ENCODE measurements around the gene SSPN. TPM values are rescaled to one million over a fixed set of nuclear protein-coding genes. Genes with fewer than 3 reads are reported as not detected.

Gene SSPN
- total RNA-seq, 1 experiment from 2014 or later: 1.8 TPM

DNA sequence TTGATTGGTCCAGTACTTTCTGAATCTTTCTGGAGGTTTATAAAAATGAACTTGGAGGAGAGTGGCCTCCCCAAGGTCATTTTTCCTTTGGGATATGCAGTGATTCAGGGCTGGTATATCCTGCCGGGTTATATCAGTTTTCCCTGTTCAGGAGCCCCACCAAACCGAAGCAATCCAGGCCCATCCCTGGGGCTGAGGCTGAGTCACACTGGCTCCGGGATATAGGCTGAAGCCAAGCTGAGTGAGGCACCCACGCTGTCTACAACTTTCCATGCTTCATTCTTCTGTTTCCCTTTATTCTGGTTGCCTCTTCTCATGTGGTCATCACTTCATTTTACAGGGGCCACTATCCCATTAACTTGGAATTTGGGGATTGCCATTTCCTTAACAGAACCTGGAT lies 3.4 kb downstream of the SSPN start:
- Mint-ChIP-seq H3K4me3 (no peak overlapping the region), H3K27me3 (ENCODE audit: low read depth) (peaks cover 36% of the 10 kb centered on the region), H3K9me3 (no peaks in the 10 kb centered on the region), H3K27ac (no peak overlapping the region), H3K36me3 (no peaks in the 10 kb centered on the region), H3K4me1 (peaks cover 14% of the 10 kb centered on the region)
- ChIA-PET POLR2A (no interaction called here), CTCF (no interaction called here)
- TF ChIP-seq, protein P1, sequence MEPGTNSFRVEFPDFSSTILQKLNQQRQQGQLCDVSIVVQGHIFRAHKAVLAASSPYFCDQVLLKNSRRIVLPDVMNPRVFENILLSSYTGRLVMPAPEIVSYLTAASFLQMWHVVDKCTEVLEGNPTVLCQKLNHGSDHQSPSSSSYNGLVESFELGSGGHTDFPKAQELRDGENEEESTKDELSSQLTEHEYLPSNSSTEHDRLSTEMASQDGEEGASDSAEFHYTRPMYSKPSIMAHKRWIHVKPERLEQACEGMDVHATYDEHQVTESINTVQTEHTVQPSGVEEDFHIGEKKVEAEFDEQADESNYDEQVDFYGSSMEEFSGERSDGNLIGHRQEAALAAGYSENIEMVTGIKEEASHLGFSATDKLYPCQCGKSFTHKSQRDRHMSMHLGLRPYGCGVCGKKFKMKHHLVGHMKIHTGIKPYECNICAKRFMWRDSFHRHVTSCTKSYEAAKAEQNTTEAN (CRISPR knock-in tag; IDR thresholded peaks at IDR 0.05): no peak
- TF ChIP-seq FOXK1 (CRISPR knock-in tag; IDR thresholded peaks at IDR 0.05) (no peak), ATF1 (CRISPR knock-in tag; IDR thresholded peaks at IDR 0.05) (no peak), ZNF281 (CRISPR knock-in tag; IDR thresholded peaks at IDR 0.05) (no peak), ZNF121 (CRISPR knock-in tag; IDR thresholded peaks at IDR 0.05) (no peak), HMGXB4 (CRISPR knock-in tag; IDR thresholded peaks at IDR 0.05) (no peak), E2F1 (CRISPR knock-in tag; IDR thresholded peaks at IDR 0.05) (no peak), SMAD3 (CRISPR knock-in tag; IDR thresholded peaks at IDR 0.05; ENCODE audit: borderline replicate concordance) (no peak), NFE2L1 (CRISPR knock-in tag; IDR thresholded peaks at IDR 0.05) (no peak), SMAD4 (CRISPR knock-in tag; IDR thresholded peaks at IDR 0.05) (no peak), PRRX2 (CRISPR knock-in tag; IDR thresholded peaks at IDR 0.05) (no peak), KAT7 (CRISPR knock-in tag; IDR thresholded peaks at IDR 0.05; ENCODE audit: borderline replicate concordance) (no peak), ZNF671 (CRISPR knock-in tag; IDR thresholded peaks at IDR 0.05) (no peak), GTF2I (CRISPR knock-in tag; conservative IDR thresholded peaks at IDR 0.05) (no peak), ZNF138 (CRISPR knock-in tag; conservative IDR thresholded peaks at IDR 0.05) (no peak), NR1H2 (CRISPR knock-in tag; IDR thresholded peaks at IDR 0.05) (no peak), HMGA2 (CRISPR knock-in tag; IDR thresholded peaks at IDR 0.05) (no peak)
- TF ChIP-seq, protein P2, sequence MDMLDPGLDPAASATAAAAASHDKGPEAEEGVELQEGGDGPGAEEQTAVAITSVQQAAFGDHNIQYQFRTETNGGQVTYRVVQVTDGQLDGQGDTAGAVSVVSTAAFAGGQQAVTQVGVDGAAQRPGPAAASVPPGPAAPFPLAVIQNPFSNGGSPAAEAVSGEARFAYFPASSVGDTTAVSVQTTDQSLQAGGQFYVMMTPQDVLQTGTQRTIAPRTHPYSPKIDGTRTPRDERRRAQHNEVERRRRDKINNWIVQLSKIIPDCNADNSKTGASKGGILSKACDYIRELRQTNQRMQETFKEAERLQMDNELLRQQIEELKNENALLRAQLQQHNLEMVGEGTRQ (CRISPR knock-in tag; IDR thresholded peaks at IDR 0.05): no peak
- DNase-seq (ENCODE audit: low spot score) (no peak), ATAC-seq (no peak)

- ChIA-PET CTCF (interaction anchor here (1.1 kb wide), 1 partner anchor 16 kb away, joined by 3 read pairs; no protein-coding TSS in a partner anchor), POLR2A (no interaction called here)
- no peak for ATAC-seq
- Mint-ChIP-seq H3K4me3 (no peak overlapping the region), H3K27me3 (ENCODE audit: low read depth) (no peaks in the 10 kb centered on the region; the same call in 1 of the 2 replicates), H3K4me1 (peaks cover 12% of the 10 kb centered on the region), H3K9me3 (no peaks in the 10 kb centered on the region), H3K36me3 (no peaks in the 10 kb centered on the region), H3K27ac (no peak overlapping the region)
- TF ChIP-seq, protein P3, sequence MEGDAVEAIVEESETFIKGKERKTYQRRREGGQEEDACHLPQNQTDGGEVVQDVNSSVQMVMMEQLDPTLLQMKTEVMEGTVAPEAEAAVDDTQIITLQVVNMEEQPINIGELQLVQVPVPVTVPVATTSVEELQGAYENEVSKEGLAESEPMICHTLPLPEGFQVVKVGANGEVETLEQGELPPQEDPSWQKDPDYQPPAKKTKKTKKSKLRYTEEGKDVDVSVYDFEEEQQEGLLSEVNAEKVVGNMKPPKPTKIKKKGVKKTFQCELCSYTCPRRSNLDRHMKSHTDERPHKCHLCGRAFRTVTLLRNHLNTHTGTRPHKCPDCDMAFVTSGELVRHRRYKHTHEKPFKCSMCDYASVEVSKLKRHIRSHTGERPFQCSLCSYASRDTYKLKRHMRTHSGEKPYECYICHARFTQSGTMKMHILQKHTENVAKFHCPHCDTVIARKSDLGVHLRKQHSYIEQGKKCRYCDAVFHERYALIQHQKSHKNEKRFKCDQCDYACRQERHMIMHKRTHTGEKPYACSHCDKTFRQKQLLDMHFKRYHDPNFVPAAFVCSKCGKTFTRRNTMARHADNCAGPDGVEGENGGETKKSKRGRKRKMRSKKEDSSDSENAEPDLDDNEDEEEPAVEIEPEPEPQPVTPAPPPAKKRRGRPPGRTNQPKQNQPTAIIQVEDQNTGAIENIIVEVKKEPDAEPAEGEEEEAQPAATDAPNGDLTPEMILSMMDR (IDR thresholded peaks at IDR 0.05): no peak
- no peak for TF ChIP-seq NFATC4 (CRISPR knock-in tag; IDR thresholded peaks at IDR 0.05)
- no peak for TF ChIP-seq TEAD1 (CRISPR knock-in tag; IDR thresholded peaks at IDR 0.05)
- TF ChIP-seq, protein P2 (CRISPR knock-in tag; IDR thresholded peaks at IDR 0.05): no peak
- TF ChIP-seq ZNF396 (CRISPR knock-in tag; IDR thresholded peaks at IDR 0.05; ENCODE audit: borderline replicate concordance): no peak
- TF ChIP-seq, protein P4, sequence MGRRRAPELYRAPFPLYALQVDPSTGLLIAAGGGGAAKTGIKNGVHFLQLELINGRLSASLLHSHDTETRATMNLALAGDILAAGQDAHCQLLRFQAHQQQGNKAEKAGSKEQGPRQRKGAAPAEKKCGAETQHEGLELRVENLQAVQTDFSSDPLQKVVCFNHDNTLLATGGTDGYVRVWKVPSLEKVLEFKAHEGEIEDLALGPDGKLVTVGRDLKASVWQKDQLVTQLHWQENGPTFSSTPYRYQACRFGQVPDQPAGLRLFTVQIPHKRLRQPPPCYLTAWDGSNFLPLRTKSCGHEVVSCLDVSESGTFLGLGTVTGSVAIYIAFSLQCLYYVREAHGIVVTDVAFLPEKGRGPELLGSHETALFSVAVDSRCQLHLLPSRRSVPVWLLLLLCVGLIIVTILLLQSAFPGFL (CRISPR knock-in tag; IDR thresholded peaks at IDR 0.05; ENCODE audit: borderline replicate concordance): no peak
- DNase-seq (ENCODE audit: low spot score): no peak
Observed at GRCh38 chr12:26203167-26203780, 7.9 kb downstream of the SSPN start.
